Stimulated activated CD8-positive, alpha-beta memory T cell treated with anti-CD3 and anti-CD28 coated beads, Interleukin-12 subunit alpha, Interleukin-12 subunit beta, amount 100 ng/mL, for 1 hour (primary cell): ENCODE data around the gene SOBP.
"Not testable (repeated sequence)": the region's sequence is repeated elsewhere in the genome, so short reads cannot be mapped to it uniquely, and the experiment has no call there.

ENCODE experiments used
- DNase-seq: peaks from one replicate; pipeline ENCODE4 v3.0.0-alpha.2; 2020; ENCODE audit warnings: low read depth

Gene SOBP, protein sequence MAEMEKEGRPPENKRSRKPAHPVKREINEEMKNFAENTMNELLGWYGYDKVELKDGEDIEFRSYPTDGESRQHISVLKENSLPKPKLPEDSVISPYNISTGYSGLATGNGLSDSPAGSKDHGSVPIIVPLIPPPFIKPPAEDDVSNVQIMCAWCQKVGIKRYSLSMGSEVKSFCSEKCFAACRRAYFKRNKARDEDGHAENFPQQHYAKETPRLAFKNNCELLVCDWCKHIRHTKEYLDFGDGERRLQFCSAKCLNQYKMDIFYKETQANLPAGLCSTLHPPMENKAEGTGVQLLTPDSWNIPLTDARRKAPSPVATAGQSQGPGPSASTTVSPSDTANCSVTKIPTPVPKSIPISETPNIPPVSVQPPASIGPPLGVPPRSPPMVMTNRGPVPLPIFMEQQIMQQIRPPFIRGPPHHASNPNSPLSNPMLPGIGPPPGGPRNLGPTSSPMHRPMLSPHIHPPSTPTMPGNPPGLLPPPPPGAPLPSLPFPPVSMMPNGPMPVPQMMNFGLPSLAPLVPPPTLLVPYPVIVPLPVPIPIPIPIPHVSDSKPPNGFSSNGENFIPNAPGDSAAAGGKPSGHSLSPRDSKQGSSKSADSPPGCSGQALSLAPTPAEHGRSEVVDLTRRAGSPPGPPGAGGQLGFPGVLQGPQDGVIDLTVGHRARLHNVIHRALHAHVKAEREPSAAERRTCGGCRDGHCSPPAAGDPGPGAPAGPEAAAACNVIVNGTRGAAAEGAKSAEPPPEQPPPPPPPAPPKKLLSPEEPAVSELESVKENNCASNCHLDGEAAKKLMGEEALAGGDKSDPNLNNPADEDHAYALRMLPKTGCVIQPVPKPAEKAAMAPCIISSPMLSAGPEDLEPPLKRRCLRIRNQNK

GRCh38 chr6:107489636-107490565, at the start of gene SOBP:
TSS of gene SOBP (plus strand) at chr6:107490117. CDS start at chr6:107490617, 500 bp downstream.
- no peak for DNase-seq

- DNase-seq = no peak
Measured at GRCh38 chr6:107440936-107441335, 49.0 kb upstream of the SOBP start.

DNA sequence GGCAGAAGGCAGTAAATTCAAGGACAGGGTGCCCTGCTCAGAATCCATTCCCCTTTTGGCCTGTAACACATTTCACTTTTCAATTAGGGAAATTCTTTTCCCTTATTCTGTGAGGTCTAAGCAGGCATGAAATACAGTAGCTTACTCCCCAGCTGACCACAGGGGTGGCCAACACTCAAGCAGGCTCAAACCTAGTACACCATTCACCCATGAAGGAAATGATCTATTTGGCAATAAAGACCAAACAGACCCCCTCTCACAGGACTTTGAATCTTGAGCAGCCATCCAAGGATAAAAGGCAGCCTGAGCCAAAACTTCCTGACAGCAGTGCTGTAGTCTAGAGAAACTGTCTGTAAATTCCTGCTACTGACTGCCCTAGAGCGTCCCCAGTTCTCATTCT, 48.2 kb upstream of the SOBP start:
- no peak for DNase-seq

- no peak for DNase-seq
Measured at GRCh38 chr6:107442938-107443607, 46.8 kb upstream of the SOBP start.

- no peak for DNase-seq
Measured at GRCh38 chr6:107443608-107444267, 46.2 kb upstream of the SOBP start.

DNA sequence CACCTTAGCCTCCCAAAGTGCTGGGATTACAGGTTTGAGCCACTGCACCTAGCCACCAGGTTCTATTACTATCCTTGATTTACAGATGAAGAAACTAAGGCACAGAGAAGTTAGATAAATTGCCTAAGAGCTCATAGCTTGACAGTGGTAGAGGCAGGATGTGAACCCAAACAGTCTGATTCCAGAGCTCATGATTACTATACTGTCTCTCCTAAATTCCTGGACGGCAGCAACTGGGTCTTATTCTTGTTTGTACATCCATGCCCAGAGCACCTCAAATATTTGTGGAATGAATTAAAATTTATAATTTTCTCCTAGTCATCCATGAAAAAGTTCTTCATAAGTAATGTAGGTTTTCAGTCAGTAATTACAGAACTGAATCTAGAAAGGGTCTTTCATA, 45.6 kb upstream of the SOBP start:
- DNase-seq = no peak

DNA sequence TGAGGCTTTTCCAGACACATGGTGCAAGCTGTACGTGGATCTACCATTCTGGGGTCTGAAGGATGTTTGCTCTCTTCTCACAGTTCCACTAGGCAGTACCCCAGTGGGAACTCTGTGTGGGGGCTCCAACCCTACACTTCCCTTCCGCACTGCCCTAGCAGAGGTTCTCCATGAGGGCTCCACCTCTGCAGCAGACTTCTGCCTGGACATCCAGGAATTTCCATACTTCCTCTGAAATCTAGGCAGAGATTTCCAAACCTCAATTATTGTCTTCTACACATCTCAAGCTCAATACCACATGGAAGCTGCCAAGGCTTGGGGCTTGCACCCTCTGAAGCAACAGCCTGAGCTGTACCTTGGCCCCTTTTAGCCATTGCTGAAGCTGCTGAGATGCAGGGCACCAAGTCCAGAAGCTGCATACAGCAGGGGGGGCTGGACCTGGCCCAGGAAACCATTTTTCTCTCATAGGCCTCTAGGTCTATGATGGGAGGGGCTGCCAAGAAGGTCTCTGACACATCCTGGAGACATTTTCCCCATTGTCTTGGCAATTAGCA, 42.2 kb upstream of the SOBP start:
- DNase-seq = no peak

DNA sequence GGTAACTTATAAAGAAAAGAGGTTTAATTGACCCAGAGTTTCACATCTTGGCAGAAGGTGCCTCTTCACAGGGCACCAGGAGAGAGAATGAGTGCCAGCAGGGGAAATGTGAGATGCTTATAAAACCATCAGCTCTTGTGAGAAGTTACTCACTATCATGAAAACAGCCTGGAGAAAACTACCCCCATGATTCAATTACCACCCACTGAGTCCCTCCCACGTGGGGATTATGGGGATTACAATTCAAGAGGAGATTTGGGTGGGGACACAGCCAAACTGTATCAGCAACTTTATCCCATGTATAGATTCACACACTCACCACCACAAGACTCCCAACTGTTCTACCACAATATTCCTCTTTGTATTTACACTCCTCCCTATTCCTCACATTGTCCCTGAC, 41.1 kb upstream of the SOBP start:
- DNase-seq = no peak

DNA sequence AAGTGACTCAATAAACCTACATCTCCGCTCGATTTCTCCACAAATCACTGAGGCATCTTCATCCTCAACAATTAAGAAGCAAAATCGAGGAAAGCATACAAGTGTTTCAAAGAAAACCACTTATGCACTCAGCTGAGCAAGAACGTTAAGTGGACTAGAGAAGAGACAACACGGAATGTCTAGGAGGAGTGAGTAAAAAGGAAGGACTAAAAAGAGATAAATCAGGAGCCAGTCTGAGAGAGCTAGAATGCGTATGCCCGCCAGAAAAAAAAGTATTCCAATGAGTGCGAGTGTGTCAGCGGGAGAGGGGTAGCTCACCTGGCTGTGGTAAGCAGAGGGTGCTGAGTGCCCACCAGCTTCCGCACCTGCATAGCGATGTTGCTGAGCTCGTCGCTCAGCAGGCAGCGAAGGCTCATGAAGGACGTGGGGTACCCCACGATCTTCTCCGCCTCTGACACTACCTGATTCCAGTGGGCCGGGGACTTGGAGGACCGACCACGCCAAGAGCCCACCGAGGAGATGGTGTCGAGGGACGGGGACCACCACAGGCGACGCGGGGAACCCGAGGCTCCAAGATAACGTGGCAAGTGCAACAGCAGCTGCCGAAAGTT, 31.1 kb upstream of the SOBP start:
- DNase-seq = peak; percentile 7

GRCh38 chr6:107459283-107460082, 30.4 kb upstream of the SOBP start, which contains the start of gene PDSS2:
TSS of gene PDSS2 (minus strand) at chr6:107459564. CDS start at chr6:107459285, 279 bp downstream.
- DNase-seq = peak; percentile 97

GRCh38 chr6:107460083-107460631, 29.8 kb upstream of the SOBP start:
- DNase-seq = no peak

DNA sequence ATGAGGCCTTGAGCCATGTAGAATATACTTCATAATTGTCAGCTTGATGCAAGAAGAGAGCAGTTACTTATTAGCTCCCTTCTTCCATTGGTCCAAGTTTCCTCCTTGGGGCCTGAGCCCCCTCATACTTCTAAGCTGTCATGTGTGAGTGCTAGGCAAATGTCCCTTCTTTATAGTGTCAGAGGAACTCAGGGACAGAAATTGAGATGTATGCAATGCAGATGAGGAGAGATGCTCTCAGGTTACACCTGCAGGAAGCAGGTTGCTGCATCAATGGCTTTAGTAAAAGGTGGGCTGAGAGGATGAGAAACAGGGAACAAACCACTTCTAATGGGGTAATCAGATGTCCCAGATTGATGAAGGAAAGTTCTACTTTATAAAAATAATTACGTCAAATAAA, 23.9 kb upstream of the SOBP start:
- no peak for DNase-seq

DNA sequence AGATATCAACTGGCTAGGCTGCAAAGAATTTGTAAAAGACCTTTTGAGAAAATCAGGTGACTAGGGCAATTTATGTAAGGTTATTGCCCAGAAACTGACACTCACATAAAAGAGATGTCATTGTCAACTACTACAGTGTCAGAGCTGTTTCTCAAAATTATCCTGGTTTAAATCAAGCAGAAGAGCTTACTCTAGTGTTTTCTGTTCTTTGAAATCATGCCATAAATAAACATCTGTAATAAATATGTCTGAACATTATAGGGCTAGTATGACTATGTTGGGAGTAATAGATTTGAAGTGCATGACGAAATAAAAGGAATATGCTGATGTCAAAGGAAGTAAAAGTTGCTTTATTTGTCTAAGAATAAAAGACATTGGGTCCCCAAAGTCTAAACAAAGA, 19.6 kb upstream of the SOBP start:
- no peak for DNase-seq

- DNase-seq = no peak
Measured at GRCh38 chr6:107473660-107474059, 16.3 kb upstream of the SOBP start.

- DNase-seq = not testable (repeated sequence)
Measured at GRCh38 chr6:107475360-107475759, 14.6 kb upstream of the SOBP start.

DNA sequence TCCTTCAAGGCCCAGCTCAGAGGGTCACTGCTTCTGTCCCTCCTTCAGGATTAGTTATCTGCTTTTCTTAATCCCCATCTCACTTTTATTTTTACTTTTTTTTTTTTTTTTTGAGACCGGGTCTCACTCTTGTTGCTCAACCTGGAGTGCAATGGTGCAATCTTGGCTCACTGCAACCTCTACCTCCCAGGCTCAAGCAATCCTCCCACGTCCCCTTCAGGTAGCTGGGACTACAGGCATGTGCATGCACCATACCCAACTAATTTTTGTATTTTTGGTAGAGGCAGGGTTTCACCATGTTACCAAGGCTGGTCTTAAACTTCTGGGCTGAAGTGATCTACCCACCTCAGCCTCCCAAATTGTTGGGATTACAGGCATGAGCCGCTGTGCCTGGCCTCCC, 14.1 kb upstream of the SOBP start:
- DNase-seq = not testable (repeated sequence)

GRCh38 chr6:107479089-107479690, 10.7 kb upstream of the SOBP start:
- DNase-seq = no peak

DNA sequence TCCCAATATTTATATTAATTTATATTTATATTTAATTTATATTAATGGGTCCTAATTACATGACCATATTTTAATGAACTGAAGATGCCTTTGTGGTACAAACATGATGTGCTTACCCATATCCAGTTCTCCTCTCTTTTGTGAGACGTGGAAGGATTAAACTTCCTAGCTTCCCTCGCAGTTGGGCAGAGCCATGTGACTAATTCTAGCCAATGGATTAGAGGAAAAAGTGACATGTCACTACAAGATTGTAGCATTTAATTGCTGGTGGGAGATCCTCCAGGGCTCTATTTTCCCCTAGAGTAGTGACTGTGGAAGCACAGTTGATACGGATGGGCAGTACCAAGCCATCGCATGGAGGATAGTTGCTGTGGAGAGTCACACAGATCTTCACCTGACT, 4.8 kb upstream of the SOBP start:
- no peak for DNase-seq
